ENCODE measurements around the gene PAPOLA.

The PAPOLA gene

GRCh38 chr14:96582411-96582961, 80.3 kb downstream of the PAPOLA start:
- no peaks in the 10 kb centered on the region for H3K9me3 ChIP-seq (ENCODE audit: insufficient read depth, low read depth, low read length)
- H3K36me3 ChIP-seq (ENCODE audit: insufficient read depth, low read length) = no peaks in the 10 kb centered on the region
- H3K4me1 ChIP-seq (ENCODE audit: insufficient read depth, low read length, poor library complexity, severe bottlenecking) = peaks cover 4% of the 10 kb centered on the region
- no peaks in the 10 kb centered on the region for H3K27me3 ChIP-seq (ENCODE audit: insufficient read depth, low read length, poor library complexity, severe bottlenecking)
- H3K9ac ChIP-seq (ENCODE audit: low read depth, low read length, poor library complexity, severe bottlenecking) = no peak overlapping the region
- no peak overlapping the region for H2AFZ ChIP-seq (ENCODE audit: low read length)
- H3F3A ChIP-seq (ENCODE audit: low read depth) = no peaks in the 10 kb centered on the region
- no peak overlapping the region for H3K4me2 ChIP-seq (ENCODE audit: low read depth, low read length, poor library complexity, severe bottlenecking)
- H3K4me3 ChIP-seq (ENCODE audit: low read length, poor library complexity, severe bottlenecking) = no peak overlapping the region
- no peaks in the 10 kb centered on the region for H3K9me2 ChIP-seq (replicated peaks; ENCODE audit: low read depth, low read length)
- TF ChIP-seq EZH2phosphoT487 (IDR thresholded peaks at IDR 0.05; ENCODE audit: borderline replicate concordance) (no peak), CTCF (conservative IDR thresholded peaks at IDR 0.05; ENCODE audit: low read length) (no peak)
- no peaks in the 10 kb centered on the region for H4K20me1 ChIP-seq (ENCODE audit: insufficient read depth, low read length, poor library complexity, severe bottlenecking)
- H3K79me2 ChIP-seq (ENCODE audit: insufficient read depth, low read length) = no peaks in the 10 kb centered on the region

GRCh38 chr14:96582995-96583394, 80.8 kb downstream of the PAPOLA start:
- no peaks in the 10 kb centered on the region for H4K20me1 ChIP-seq (ENCODE audit: insufficient read depth, low read length, poor library complexity, severe bottlenecking)
- no peaks in the 10 kb centered on the region for H3K79me2 ChIP-seq (ENCODE audit: insufficient read depth, low read length)
- H3K4me2 ChIP-seq (ENCODE audit: low read depth, low read length, poor library complexity, severe bottlenecking) = no peak overlapping the region
- H3K27me3 ChIP-seq (ENCODE audit: insufficient read depth, low read length, poor library complexity, severe bottlenecking) = no peaks in the 10 kb centered on the region
- H3K4me1 ChIP-seq (ENCODE audit: insufficient read depth, low read length, poor library complexity, severe bottlenecking) = peaks cover 4% of the 10 kb centered on the region
- no peak overlapping the region for H3K9ac ChIP-seq (ENCODE audit: low read depth, low read length, poor library complexity, severe bottlenecking)
- H3K9me2 ChIP-seq (replicated peaks; ENCODE audit: low read depth, low read length) = no peaks in the 10 kb centered on the region
- H3K4me3 ChIP-seq (ENCODE audit: low read length, poor library complexity, severe bottlenecking) = no peak overlapping the region
- H2AFZ ChIP-seq (ENCODE audit: low read length) = no peak overlapping the region
- H3K36me3 ChIP-seq (ENCODE audit: insufficient read depth, low read length) = no peaks in the 10 kb centered on the region
- H3F3A ChIP-seq (ENCODE audit: low read depth) = no peaks in the 10 kb centered on the region
- H3K9me3 ChIP-seq (ENCODE audit: insufficient read depth, low read depth, low read length) = no peaks in the 10 kb centered on the region
- no peak for TF ChIP-seq CTCF (conservative IDR thresholded peaks at IDR 0.05; ENCODE audit: low read length)
- no peak for TF ChIP-seq EZH2phosphoT487 (IDR thresholded peaks at IDR 0.05; ENCODE audit: borderline replicate concordance)

GRCh38 chr14:96583569-96584041, 81.4 kb downstream of the PAPOLA start:
- no peaks in the 10 kb centered on the region for H3K9me2 ChIP-seq (replicated peaks; ENCODE audit: low read depth, low read length)
- no peaks in the 10 kb centered on the region for H4K20me1 ChIP-seq (ENCODE audit: insufficient read depth, low read length, poor library complexity, severe bottlenecking)
- H2AFZ ChIP-seq (ENCODE audit: low read length) = no peak overlapping the region
- H3K4me2 ChIP-seq (ENCODE audit: low read depth, low read length, poor library complexity, severe bottlenecking) = no peak overlapping the region
- H3K4me1 ChIP-seq (ENCODE audit: insufficient read depth, low read length, poor library complexity, severe bottlenecking) = peaks cover 4% of the 10 kb centered on the region
- H3K9me3 ChIP-seq (ENCODE audit: insufficient read depth, low read depth, low read length) = no peaks in the 10 kb centered on the region
- H3K27me3 ChIP-seq (ENCODE audit: insufficient read depth, low read length, poor library complexity, severe bottlenecking) = no peaks in the 10 kb centered on the region
- no peaks in the 10 kb centered on the region for H3F3A ChIP-seq (ENCODE audit: low read depth)
- H3K36me3 ChIP-seq (ENCODE audit: insufficient read depth, low read length) = no peaks in the 10 kb centered on the region
- H3K9ac ChIP-seq (ENCODE audit: low read depth, low read length, poor library complexity, severe bottlenecking) = no peak overlapping the region
- TF ChIP-seq EZH2phosphoT487 (IDR thresholded peaks at IDR 0.05; ENCODE audit: borderline replicate concordance) (no peak), CTCF (conservative IDR thresholded peaks at IDR 0.05; ENCODE audit: low read length) (no peak)
- H3K79me2 ChIP-seq (ENCODE audit: insufficient read depth, low read length) = no peaks in the 10 kb centered on the region
- H3K4me3 ChIP-seq (ENCODE audit: low read length, poor library complexity, severe bottlenecking) = no peak overlapping the region
